H9 (cell line): Measurements from ENCODE around the gene HOXD10. TPM values are rescaled to one million over a fixed set of nuclear protein-coding genes. Genes with fewer than 3 reads are reported as not detected.

ENCODE experiments used
- DNase-seq: peaks from one replicate; pipeline ENCODE4 v3.0.0-alpha.2; 2017
- H2AFZ ChIP-seq: one replicate; pipeline ENCODE4 v1.6.1; 2013; ENCODE audit warnings: mild to moderate bottlenecking, low read length, control low read depth, moderate library complexity
- H2AK5ac ChIP-seq: 2 replicates; pipeline ENCODE4 v1.6.1; 2013; ENCODE audit warnings: low read length, control low read depth, mixed read lengths; ENCODE audit not compliant: insufficient read length
- H2BK120ac ChIP-seq: one replicate; pipeline ENCODE4 v1.6.1; 2013; ENCODE audit warnings: low read depth, mild to moderate bottlenecking, low read length, control low read depth, inconsistent platforms; ENCODE audit not compliant: poor library complexity, severe bottlenecking
- H2BK12ac ChIP-seq: 2 replicates; pipeline ENCODE4 v1.6.1; 2013; ENCODE audit warnings: low read length, control low read depth, mixed read lengths, low read depth; ENCODE audit not compliant: insufficient read length
- H2BK15ac ChIP-seq: 2 replicates; pipeline ENCODE4 v1.6.1; 2013; ENCODE audit warnings: low read depth, low read length, control low read depth
- H2BK20ac ChIP-seq: one replicate; pipeline ENCODE4 v1.6.1; 2013; ENCODE audit warnings: low read depth, mild to moderate bottlenecking, low read length, control low read depth, inconsistent platforms; ENCODE audit not compliant: poor library complexity, severe bottlenecking
- H2BK5ac ChIP-seq: 2 replicates; pipeline ENCODE4 v1.6.1; 2013; ENCODE audit warnings: low read length, control low read depth, mixed read lengths; ENCODE audit not compliant: insufficient read length
- H3K14ac ChIP-seq: 2 replicates; pipeline ENCODE4 v1.6.1; 2013; ENCODE audit warnings: low read length, control low read depth; ENCODE audit not compliant: insufficient read depth
- H3K18ac ChIP-seq: 2 replicates; pipeline ENCODE4 v1.6.1; 2013; ENCODE audit warnings: low read depth, mild to moderate bottlenecking, mixed read lengths, low read length, control low read depth; ENCODE audit not compliant: insufficient read length
- H3K23ac ChIP-seq: 2 replicates; pipeline ENCODE4 v1.6.1; 2013; ENCODE audit warnings: low read length, control low read depth, mixed read lengths, low read depth; ENCODE audit not compliant: insufficient read length
- H3K23me2 ChIP-seq: 2 replicates; pipeline ENCODE4 v1.6.1; 2013; ENCODE audit warnings: low read depth, mild to moderate bottlenecking, mixed read lengths, low read length, control low read depth; ENCODE audit not compliant: insufficient read length, poor library complexity, severe bottlenecking
- H3K27ac ChIP-seq: 2 replicates; pipeline ENCODE4 v1.5.1; 2013; ENCODE audit warnings: low read length, control low read depth, mixed read lengths, low read depth; ENCODE audit not compliant: insufficient read length
- H3K27me3 ChIP-seq: 2 replicates; pipeline ENCODE4 v1.6.1; 2013; ENCODE audit warnings: low read length, control low read depth, inconsistent platforms; ENCODE audit not compliant: insufficient read depth
- H3K4ac ChIP-seq: 2 replicates; pipeline ENCODE4 v1.6.1; 2013; ENCODE audit warnings: low read depth, mild to moderate bottlenecking, control low read depth, inconsistent platforms, low read length, moderate library complexity
- H3K4me1 ChIP-seq: 2 replicates; pipeline ENCODE4 v1.6.1; 2013; ENCODE audit warnings: low read length, control low read depth, inconsistent platforms; ENCODE audit not compliant: insufficient read depth
- H3K4me2 ChIP-seq: 2 replicates; pipeline ENCODE4 v1.6.1; 2013; ENCODE audit warnings: low read length, control low read depth, mixed read lengths; ENCODE audit not compliant: insufficient read length, insufficient read depth
- H3K56ac ChIP-seq: 2 replicates; pipeline ENCODE4 v1.6.1; 2013; ENCODE audit warnings: low read depth, mild to moderate bottlenecking, mixed read lengths, low read length, control low read depth; ENCODE audit not compliant: insufficient read length
- H3K79me1 ChIP-seq: 2 replicates; pipeline ENCODE4 v1.6.1; 2013; ENCODE audit warnings: low read depth, mild to moderate bottlenecking, moderate library complexity, low read length, control low read depth, inconsistent platforms; ENCODE audit not compliant: insufficient read depth, poor library complexity, severe bottlenecking
- H3K79me2 ChIP-seq: 2 replicates; pipeline ENCODE4 v1.6.1; 2013; ENCODE audit warnings: low read length, control low read depth, inconsistent platforms; ENCODE audit not compliant: insufficient read depth
- H3K9ac ChIP-seq: 2 replicates; pipeline ENCODE4 v1.6.1; 2013; ENCODE audit warnings: low read length, control low read depth, mixed read lengths; ENCODE audit not compliant: insufficient read length; ENCODE audit errors: extremely low read depth
- H3K9me3 ChIP-seq: one replicate; pipeline ENCODE4 v1.6.1; 2013; ENCODE audit warnings: low read depth, low read length, inconsistent platforms; ENCODE audit not compliant: control insufficient read depth
- H3T11ph ChIP-seq: one replicate; pipeline ENCODE4 v1.6.1; 2013; ENCODE audit warnings: mild to moderate bottlenecking, low read length, control low read depth, inconsistent platforms
- H4K20me1 ChIP-seq: one replicate; pipeline ENCODE4 v1.6.1; 2013; ENCODE audit not compliant: control insufficient read depth, insufficient read length, insufficient read depth
- H4K5ac ChIP-seq: 2 replicates; pipeline ENCODE4 v1.6.1; 2013; ENCODE audit warnings: low read depth, mild to moderate bottlenecking, mixed read lengths, low read length, control low read depth; ENCODE audit not compliant: insufficient read length
- H4K8ac ChIP-seq: replicated peaks from 2 replicates; pipeline ENCODE4 v1.6.1; 2013; ENCODE audit warnings: low read length, control low read depth, mixed read lengths, low read depth; ENCODE audit not compliant: insufficient read length
- H4K91ac ChIP-seq: 2 replicates; pipeline ENCODE4 v1.6.1; 2013; ENCODE audit warnings: low read depth, mild to moderate bottlenecking, moderate library complexity, mixed read lengths, low read length, control low read depth; ENCODE audit not compliant: insufficient read length
- H3K27ac Mint-ChIP-seq, 3 experiments: 2 replicates in 2 of 3; 3 replicates in 1 of 3; pipeline ENCODE4 v1.8.0; 2020 to 2021; ENCODE audit warnings: mixed read lengths in 3 of 3, mild to moderate bottlenecking in 1 of 3, moderate library complexity in 1 of 3
- H3K27me3 Mint-ChIP-seq: 2 replicates; pipeline ENCODE4 v1.8.0; 2021; ENCODE audit warnings: low read depth, mild to moderate bottlenecking, moderate library complexity, mixed read lengths
- H3K36me3 Mint-ChIP-seq, 3 experiments: 2 replicates in 2 of 3; 3 replicates in 1 of 3; pipeline ENCODE4 v1.8.0; 2020 to 2021; ENCODE audit warnings: low read depth in 3 of 3, mixed read lengths in 3 of 3; ENCODE audit not compliant: insufficient read depth in 1 of 3
- H3K4me1 Mint-ChIP-seq, 2 experiments: 2 replicates each; pipeline ENCODE4 v1.8.0; 2020; ENCODE audit warnings: mixed read lengths in 2 of 2
- H3K4me3 Mint-ChIP-seq, 2 experiments: 2 replicates in 1 of 2; 3 replicates in 1 of 2; pipeline ENCODE4 v1.8.0; 2020 to 2021; ENCODE audit warnings: mild to moderate bottlenecking in 2 of 2, mixed read lengths in 2 of 2, moderate library complexity in 1 of 2
- H3K9me3 Mint-ChIP-seq, 2 experiments: 2 replicates in 1 of 2; 3 replicates in 1 of 2; pipeline ENCODE4 v1.8.0; 2020; ENCODE audit warnings: mild to moderate bottlenecking in 2 of 2, mixed read lengths in 2 of 2, moderate library complexity in 1 of 2
- WGBS: extraction: QIAGEN DNeasy Blood & Tissue Kit; methylation state at CpG from one replicate; pipeline ENCODE4 v1.1.7; 2013; ENCODE audit warnings: missing lambda C conversion rate, low lambda C conversion rate, mixed read lengths; ENCODE audit not compliant: insufficient read length; ENCODE audit errors: extremely low coverage; 5-methylcytosine and 5-hydroxymethylcytosine counted together
- total RNA-seq: library from RNA; stranded (reverse); gene quantifications from 2 replicates; pipeline ENCODE4 v1.2.1, GENCODE V29; 2021
- TF ChIP-seq, protein P1 (sequence below): fragments of 200-600 bp; sonication (generic); conservative IDR thresholded peaks from 3 replicates; pipeline ENCODE4 v1.8.0; 2021; ENCODE audit warnings: antibody characterized with exemption, mild to moderate bottlenecking

HOXD10 gene
- total RNA-seq, 1 experiment from 2014 or later, result not detected

DNA sequence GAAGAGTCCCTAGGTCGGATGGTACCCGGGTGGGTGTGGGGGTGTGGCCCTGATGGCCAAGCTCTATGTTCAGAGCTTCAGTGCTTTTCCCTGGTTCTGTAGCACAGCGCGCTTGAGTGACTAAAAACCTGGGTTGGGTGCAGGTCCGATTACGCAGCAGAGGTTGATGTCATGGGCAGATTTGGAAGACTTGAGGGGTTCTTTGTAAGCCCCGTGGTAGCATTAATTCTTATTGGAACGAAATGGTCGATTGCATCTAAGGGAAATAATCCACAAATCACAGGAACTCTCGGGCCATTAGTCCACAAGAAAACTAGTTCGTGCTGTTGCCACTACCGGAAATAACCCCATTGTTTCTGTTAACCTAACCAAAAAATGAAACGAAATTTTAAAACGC is 21.9 kb downstream of the HOXD10 start:
- Histone ChIP-seq H3K18ac (no peak overlapping the region), H3K4ac (no peak overlapping the region), H3K56ac (no peak overlapping the region), H3K4me2 (no peak overlapping the region), H3K27ac (no peak overlapping the region), H3K79me2 (no peaks in the 10 kb centered on the region), H2BK12ac (no peak overlapping the region), H3K23ac (no peak overlapping the region), H3K27me3 (peaks cover 89% of the 10 kb centered on the region), H2BK120ac (no peak overlapping the region), H4K5ac (no peak overlapping the region), H3T11ph (no peak overlapping the region), H4K8ac (no peak overlapping the region), H4K91ac (no peak overlapping the region), H3K79me1 (no peaks in the 10 kb centered on the region), H3K4me1 (no peaks in the 10 kb centered on the region; the same call in 1 of the 2 replicates), H3K23me2 (peaks cover 8% of the 10 kb centered on the region), H3K9ac (no peak overlapping the region), H2BK20ac (no peak overlapping the region), H4K20me1 (no peaks in the 10 kb centered on the region), H3K9me3 (no peaks in the 10 kb centered on the region), H2AK5ac (no peak overlapping the region), H2BK5ac (no peak overlapping the region), H2AFZ (no peak overlapping the region), H2BK15ac (no peak overlapping the region), H3K14ac (no peak overlapping the region)
- Mint-ChIP-seq H3K27me3 (peaks cover 98% of the 10 kb centered on the region), H3K4me3 (no peak overlapping the region), H3K4me1 (peaks cover 2 to 11% of the 10 kb centered on the region in 2 experiments; a peak in 3 of 4 replicates), H3K27ac (no peak overlapping the region), H3K9me3 (peaks cover 0 to 4% of the 10 kb centered on the region in 2 experiments; a peak in 4 of 5 replicates), H3K36me3 (no peaks in the 10 kb centered on the region)
- TF ChIP-seq, protein P1, sequence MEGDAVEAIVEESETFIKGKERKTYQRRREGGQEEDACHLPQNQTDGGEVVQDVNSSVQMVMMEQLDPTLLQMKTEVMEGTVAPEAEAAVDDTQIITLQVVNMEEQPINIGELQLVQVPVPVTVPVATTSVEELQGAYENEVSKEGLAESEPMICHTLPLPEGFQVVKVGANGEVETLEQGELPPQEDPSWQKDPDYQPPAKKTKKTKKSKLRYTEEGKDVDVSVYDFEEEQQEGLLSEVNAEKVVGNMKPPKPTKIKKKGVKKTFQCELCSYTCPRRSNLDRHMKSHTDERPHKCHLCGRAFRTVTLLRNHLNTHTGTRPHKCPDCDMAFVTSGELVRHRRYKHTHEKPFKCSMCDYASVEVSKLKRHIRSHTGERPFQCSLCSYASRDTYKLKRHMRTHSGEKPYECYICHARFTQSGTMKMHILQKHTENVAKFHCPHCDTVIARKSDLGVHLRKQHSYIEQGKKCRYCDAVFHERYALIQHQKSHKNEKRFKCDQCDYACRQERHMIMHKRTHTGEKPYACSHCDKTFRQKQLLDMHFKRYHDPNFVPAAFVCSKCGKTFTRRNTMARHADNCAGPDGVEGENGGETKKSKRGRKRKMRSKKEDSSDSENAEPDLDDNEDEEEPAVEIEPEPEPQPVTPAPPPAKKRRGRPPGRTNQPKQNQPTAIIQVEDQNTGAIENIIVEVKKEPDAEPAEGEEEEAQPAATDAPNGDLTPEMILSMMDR, result no peak
- no CpG with 5 or more reads among the region's 14 CpGs for WGBS
- DNase-seq, result peak; percentile 11
